HEK293T (cell line): Measurements from ENCODE around the gene HTR3B.

ENCODE experiments used
- CTCF ChIA-PET: fragments of 350-600 bp; formaldehyde crosslinking; extraction: SDS; loops from one replicate; lab custom pipeline; 2021; ENCODE audit warnings: antibody characterized with exemption, inconsistent platforms; lab: Yijun Ruan, JAX
- POLR2A ChIA-PET: fragments of 350-600 bp; formaldehyde crosslinking; extraction: SDS; loops from one replicate; lab custom pipeline; 2020; ENCODE audit warnings: antibody characterized with exemption, inconsistent platforms; lab: Yijun Ruan, JAX
- DNase-seq: peaks from one replicate; pipeline ENCODE4 v3.0.0; 2012; ENCODE audit warnings: mixed read lengths; ENCODE audit errors: extremely low spot score
- ARNT ChIP-seq: fragments of 450-650 bp; IDR thresholded peaks from 2 replicates; pipeline ENCODE4 v1.6.1; 2017; ENCODE audit warnings: mild to moderate bottlenecking
- BHLHE40 ChIP-seq: fragments of 450-650 bp; IDR thresholded peaks from 2 replicates; pipeline ENCODE4 v1.6.1; 2016; ENCODE audit warnings: mild to moderate bottlenecking, moderate library complexity, borderline replicate concordance
- CTBP1 ChIP-seq: fragments of 450-650 bp; IDR thresholded peaks from 2 replicates; pipeline ENCODE4 v1.6.1; 2016; ENCODE audit warnings: borderline replicate concordance
- ELF4 ChIP-seq: fragments of 450-650 bp; IDR thresholded peaks from 2 replicates; pipeline ENCODE4 v1.6.1; 2017; ENCODE audit warnings: antibody characterized with exemption
- FOXA1 ChIP-seq: fragments of 450-650 bp; IDR thresholded peaks from 2 replicates; pipeline ENCODE4 v1.6.1; 2016; ENCODE audit warnings: mild to moderate bottlenecking
- FOXK2 ChIP-seq: fragments of 450-650 bp; IDR thresholded peaks from 2 replicates; pipeline ENCODE4 v1.6.1; 2016; ENCODE audit warnings: mild to moderate bottlenecking
- FOXM1 ChIP-seq: fragments of 450-650 bp; IDR thresholded peaks from 2 replicates; pipeline ENCODE4 v1.6.1; 2017; ENCODE audit warnings: mild to moderate bottlenecking, borderline replicate concordance
- HDGF ChIP-seq: fragments of 450-650 bp; IDR thresholded peaks from 2 replicates; pipeline ENCODE4 v1.6.1; 2017; ENCODE audit warnings: antibody characterized with exemption, borderline replicate concordance
- L3MBTL2 ChIP-seq: fragments of 450-650 bp; conservative IDR thresholded peaks from 2 replicates; pipeline ENCODE4 v1.6.1; 2016; ENCODE audit warnings: mild to moderate bottlenecking
- LEF1 ChIP-seq: fragments of 450-650 bp; IDR thresholded peaks from 2 replicates; pipeline ENCODE4 v1.6.1; 2017; ENCODE audit warnings: mild to moderate bottlenecking, borderline replicate concordance
- NFRKB ChIP-seq: fragments of 450-650 bp; IDR thresholded peaks from 2 replicates; pipeline ENCODE4 v1.6.1; 2016; ENCODE audit warnings: mild to moderate bottlenecking, moderate library complexity
- SP1 ChIP-seq: fragments of 450-650 bp; IDR thresholded peaks from 2 replicates; pipeline ENCODE4 v1.6.1; 2017
- SUZ12 ChIP-seq: fragments of 450-650 bp; IDR thresholded peaks from 2 replicates; pipeline ENCODE4 v1.6.1; 2016; ENCODE audit warnings: mild to moderate bottlenecking
- TARDBP ChIP-seq: fragments of 450-650 bp; IDR thresholded peaks from 2 replicates; pipeline ENCODE4 v1.6.1; 2016
- ZNF384 ChIP-seq: fragments of 450-650 bp; IDR thresholded peaks from 2 replicates; pipeline ENCODE4 v1.6.1; 2016
- TF ChIP-seq, protein P1 (sequence below): fragments of 450-650 bp; IDR thresholded peaks from 2 replicates; pipeline ENCODE4 v1.6.1; 2016

Gene HTR3B

DNA sequence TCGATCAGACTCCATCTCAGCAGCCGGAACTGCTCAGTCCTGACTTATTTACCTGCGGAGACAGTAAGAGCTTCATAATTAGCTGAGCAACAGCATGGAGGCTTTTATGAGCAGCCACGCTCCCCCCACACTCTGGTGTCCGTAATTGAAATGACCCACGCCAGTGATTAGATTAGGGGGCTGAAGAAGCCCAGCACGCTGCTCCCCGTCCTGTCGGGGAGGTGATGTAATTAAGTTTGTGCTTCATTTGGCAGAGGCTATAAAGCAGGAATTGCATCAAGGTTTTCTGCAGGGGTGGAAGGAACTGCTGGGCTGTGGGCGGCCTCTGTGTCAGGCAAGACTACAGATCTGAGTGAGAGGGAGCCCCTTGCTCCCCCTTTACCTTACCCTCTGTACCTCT lies 47.5 kb downstream of the HTR3B start:
- DNase-seq: no peak
- ChIA-PET POLR2A (interaction anchor here (1.3 kb wide), 1 partner anchor 45 kb away, joined by 4 read pairs; no protein-coding TSS in a partner anchor), CTCF (interaction anchor here (1.1 kb wide), 1 partner anchor 47 kb away, joined by 3 read pairs; no protein-coding TSS in a partner anchor)
- no peak for TF ChIP-seq LEF1
- no peak for TF ChIP-seq TARDBP
- no peak for TF ChIP-seq ZNF384
- TF ChIP-seq BHLHE40: no peak
- TF ChIP-seq FOXM1: no peak
- TF ChIP-seq NFRKB: no peak
- no peak for TF ChIP-seq HDGF
- TF ChIP-seq SUZ12: no peak
- TF ChIP-seq, protein P1, sequence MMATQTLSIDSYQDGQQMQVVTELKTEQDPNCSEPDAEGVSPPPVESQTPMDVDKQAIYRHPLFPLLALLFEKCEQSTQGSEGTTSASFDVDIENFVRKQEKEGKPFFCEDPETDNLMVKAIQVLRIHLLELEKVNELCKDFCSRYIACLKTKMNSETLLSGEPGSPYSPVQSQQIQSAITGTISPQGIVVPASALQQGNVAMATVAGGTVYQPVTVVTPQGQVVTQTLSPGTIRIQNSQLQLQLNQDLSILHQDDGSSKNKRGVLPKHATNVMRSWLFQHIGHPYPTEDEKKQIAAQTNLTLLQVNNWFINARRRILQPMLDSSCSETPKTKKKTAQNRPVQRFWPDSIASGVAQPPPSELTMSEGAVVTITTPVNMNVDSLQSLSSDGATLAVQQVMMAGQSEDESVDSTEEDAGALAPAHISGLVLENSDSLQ: no peak
- no peak for TF ChIP-seq SP1
- no peak for TF ChIP-seq ELF4
- TF ChIP-seq L3MBTL2: no peak
- TF ChIP-seq CTBP1: no peak
- no peak for TF ChIP-seq ARNT
- TF ChIP-seq FOXA1: no peak
- no peak for TF ChIP-seq FOXK2

DNA sequence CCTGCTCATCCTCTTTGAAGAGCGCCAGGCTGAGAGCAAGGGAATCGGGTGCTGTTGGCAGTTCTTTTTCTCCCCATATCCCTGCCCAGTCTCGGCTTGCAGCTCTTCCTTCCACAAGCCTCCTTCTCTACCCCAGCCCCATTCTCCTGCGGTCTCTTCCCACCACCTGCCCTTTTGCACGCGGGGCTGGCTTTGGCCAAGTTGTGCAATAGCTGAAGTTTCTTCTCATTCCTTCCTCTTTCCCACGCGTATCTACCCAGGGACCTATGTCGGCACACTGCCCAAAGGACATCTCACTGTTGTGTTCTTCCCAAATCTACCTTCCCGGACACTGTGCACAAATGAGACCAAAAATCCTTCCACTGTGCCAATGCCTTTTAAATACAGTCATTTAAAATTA lies 48.0 kb downstream of the HTR3B start:
- ChIA-PET POLR2A (no interaction called here), CTCF (interaction anchor here (0.9 to 1.1 kb wide), 2 partner anchors 23 to 47 kb away, joined by 3 read pairs; no protein-coding TSS in a partner anchor)
- TF ChIP-seq BHLHE40 (no peak), LEF1 (no peak), SP1 (no peak), TARDBP (no peak)
- no peak for DNase-seq

DNA sequence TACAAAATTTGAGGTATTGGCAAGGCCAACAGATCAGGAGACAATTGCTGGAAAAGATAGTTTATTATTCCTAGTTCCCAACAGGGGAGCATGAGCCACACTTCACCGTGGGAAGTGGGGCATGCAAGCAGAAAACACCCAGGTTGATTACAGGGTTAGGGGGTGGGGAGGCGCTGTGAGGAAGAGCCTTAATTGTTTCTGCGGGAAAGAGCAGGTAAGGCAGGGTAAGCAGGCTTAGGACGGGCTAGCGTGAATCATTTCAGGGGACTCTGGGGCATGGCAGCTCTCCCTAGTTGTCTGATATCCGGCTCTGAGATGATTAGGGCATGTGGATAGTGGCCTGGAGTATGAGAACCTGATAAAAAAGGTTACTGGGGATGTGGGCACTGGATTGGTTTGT lies 49.6 kb downstream of the HTR3B start:
- TF ChIP-seq LEF1 (no peak), ZNF384 (no peak), FOXA1 (no peak), ELF4 (no peak), FOXK2 (no peak), L3MBTL2 (no peak), SUZ12 (no peak), TARDBP (no peak), HDGF (no peak), NFRKB (no peak), BHLHE40 (no peak), ARNT (no peak), FOXM1 (no peak)
- TF ChIP-seq, protein P1: no peak
- POLR2A ChIA-PET: no interaction called here
- CTCF ChIA-PET: no interaction called here
- DNase-seq: no peak

DNA sequence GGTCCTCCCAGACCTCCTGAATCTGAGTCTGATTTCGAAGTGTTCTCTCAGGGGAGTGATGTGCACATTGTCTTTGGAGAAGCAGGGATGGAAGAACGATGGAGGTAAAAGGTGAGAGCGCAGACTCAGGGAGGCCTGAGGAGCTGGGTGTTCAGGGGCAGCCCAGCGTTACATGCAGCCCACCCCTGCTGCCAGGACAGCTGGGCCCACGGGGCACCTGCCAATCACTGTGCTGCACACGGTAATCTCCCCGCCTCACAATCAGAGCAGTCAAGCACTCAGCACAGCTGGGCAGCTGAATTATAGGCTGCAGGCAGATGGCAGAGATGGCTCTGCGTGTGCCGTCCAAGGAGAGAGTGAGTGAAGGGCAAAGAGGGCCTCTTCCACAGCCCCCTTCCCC lies 52.4 kb downstream of the HTR3B start:
- no peak for TF ChIP-seq ARNT
- no peak for TF ChIP-seq NFRKB
- no peak for TF ChIP-seq TARDBP
- no peak for TF ChIP-seq FOXK2
- no peak for TF ChIP-seq ZNF384
- TF ChIP-seq CTBP1: no peak
- TF ChIP-seq, protein P1: no peak; the same call in 1 of the 2 replicates
- no peak for DNase-seq
- POLR2A ChIA-PET: no interaction called here
- CTCF ChIA-PET: interaction anchor here (1.3 kb wide), 1 partner anchor 61 kb away, joined by 3 read pairs; no protein-coding TSS in a partner anchor

DNA sequence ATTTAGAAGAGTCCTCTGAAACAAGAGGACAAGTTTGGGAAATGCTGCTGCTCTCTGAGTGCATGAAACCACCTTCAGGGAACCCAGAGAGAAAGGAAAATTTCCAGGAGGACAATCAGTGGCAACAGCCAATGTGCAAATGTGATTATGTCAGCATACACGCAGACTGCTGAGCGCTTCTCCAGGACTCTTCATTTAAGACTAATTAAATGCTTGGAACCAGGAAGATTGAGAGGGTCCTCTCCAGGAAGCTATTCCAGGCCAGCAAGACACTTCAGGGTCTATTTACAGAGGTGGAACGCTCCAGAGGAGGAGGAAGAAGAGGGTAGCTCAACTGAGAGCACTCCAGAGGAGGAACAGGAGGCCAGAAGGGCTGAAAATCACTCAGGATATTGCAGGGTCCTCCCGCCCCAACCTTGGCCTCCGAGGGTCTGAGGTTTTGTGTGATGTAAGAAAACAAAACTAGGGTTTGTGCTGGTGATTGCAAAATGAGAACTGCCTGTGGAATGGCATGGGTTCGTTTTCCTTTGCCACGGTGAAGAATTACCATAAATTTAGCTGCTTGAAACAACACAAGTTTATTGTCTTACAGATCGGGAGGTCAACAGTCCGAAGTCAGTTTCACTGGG lies 56.2 kb downstream of the HTR3B start:
- ChIA-PET CTCF (no interaction called here), POLR2A (no interaction called here)
- TF ChIP-seq FOXA1 (no peak), BHLHE40 (no peak), ELF4 (no peak)
- DNase-seq: no peak

DNA sequence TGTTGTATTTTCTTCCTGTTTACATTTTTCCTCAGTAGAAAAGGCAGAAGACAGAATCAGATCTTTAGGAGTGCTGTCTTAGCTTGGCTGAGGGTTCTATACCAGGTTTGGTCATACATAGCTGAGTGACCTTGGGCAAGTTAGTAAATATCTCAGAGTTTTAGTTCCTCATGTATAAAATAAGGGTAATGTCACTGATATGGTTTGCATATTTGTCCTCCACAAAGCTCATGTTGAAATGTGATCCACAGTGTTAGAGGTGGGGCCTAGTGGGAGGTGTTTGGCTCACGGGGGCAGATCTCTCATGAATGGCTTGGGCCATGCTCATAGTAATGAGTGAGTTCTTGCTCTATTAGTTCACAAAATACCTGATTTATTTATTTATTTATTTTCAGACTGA lies 62.8 kb downstream of the HTR3B start:
- no peak for DNase-seq
- TF ChIP-seq SUZ12 (no peak), L3MBTL2 (no peak), ARNT (no peak), TARDBP (no peak), ZNF384 (no peak)
- TF ChIP-seq, protein P1: no peak
- ChIA-PET CTCF (interaction anchor here (0.7 kb wide), 1 partner anchor 194 kb away, joined by 3 read pairs; the partner anchor contains the start of gene ZW10), POLR2A (no interaction called here)
